Fibroblast of lung (primary cell): Measurements from ENCODE around the gene TPM2. TPM values are rescaled to one million over a fixed set of nuclear protein-coding genes. Genes with fewer than 3 reads are reported as not detected.

Source experiments
- DNase-seq, 2 donors: peaks; one replicate each; pipeline versions ENCODE4 v3.0.0 to v3.0.0-alpha.2; 2010; ENCODE audit warnings: low read depth in 2 of 2
- H2AFZ ChIP-seq: 2 replicates; pipeline ENCODE4 v1.5.1; 2012; ENCODE audit warnings: low read length, control low read depth, inconsistent platforms
- H3K27ac ChIP-seq: 2 replicates; pipeline ENCODE4 v1.5.1; 2011; ENCODE audit warnings: low read length, control low read depth; ENCODE audit not compliant: insufficient read depth
- H3K27me3 ChIP-seq: 2 replicates; pipeline ENCODE4 v1.5.1; 2011; ENCODE audit warnings: mild to moderate bottlenecking, low read length; ENCODE audit not compliant: control insufficient read depth, insufficient read depth
- H3K36me3 ChIP-seq: 2 replicates; pipeline ENCODE4 v1.5.1; 2011; ENCODE audit warnings: low read length; ENCODE audit not compliant: control insufficient read depth, insufficient read depth
- H3K4me1 ChIP-seq: 2 replicates; pipeline ENCODE4 v1.5.1; 2011; ENCODE audit warnings: low read length; ENCODE audit not compliant: control insufficient read depth, insufficient read depth; ENCODE audit errors: extremely low read depth
- H3K4me2 ChIP-seq: 2 replicates; pipeline ENCODE4 v1.5.1; 2011; ENCODE audit warnings: low read length, control low read depth; ENCODE audit not compliant: insufficient read depth; ENCODE audit errors: extremely low read depth
- H3K4me3 ChIP-seq, 4 experiments: fragments of 200-600 bp in 1 of 4; sonication (generic) in 1 of 4; replicated peaks in 1 of 4; 2 replicates each; pipeline ENCODE4 v1.5.1; 2011 to 2016; ENCODE audit warnings: low read length in 4 of 4, low read depth in 3 of 4, mild to moderate bottlenecking in 3 of 4, control low read depth in 2 of 4, inconsistent platforms in 1 of 4, mixed read lengths in 1 of 4; ENCODE audit not compliant: insufficient read depth in 1 of 4; ENCODE audit errors: control extremely low read depth in 1 of 4
- H3K79me2 ChIP-seq: 2 replicates; pipeline ENCODE4 v1.5.1; 2012; ENCODE audit warnings: mild to moderate bottlenecking, low read length, inconsistent platforms; ENCODE audit not compliant: control insufficient read depth, insufficient read depth
- H3K9ac ChIP-seq: 2 replicates; pipeline ENCODE4 v1.5.1; 2011; ENCODE audit warnings: mild to moderate bottlenecking, low read length, control low read depth; ENCODE audit not compliant: insufficient read depth
- H3K9me3 ChIP-seq: 2 replicates; pipeline ENCODE4 v1.5.1; 2012; ENCODE audit warnings: low read depth, low read length; ENCODE audit not compliant: control insufficient read depth, insufficient read depth
- H4K20me1 ChIP-seq: 2 replicates; pipeline ENCODE4 v1.5.1; 2011; ENCODE audit warnings: low read length; ENCODE audit not compliant: control insufficient read depth, insufficient read depth; ENCODE audit errors: extremely low read depth
- CTCF ChIP-seq, 2 donors: IDR thresholded peaks in 1 of 2; conservative IDR thresholded peaks in 1 of 2; 1 replicate in 1 of 2; 2 replicates in 1 of 2; pipeline ENCODE4 v1.5.1; 2011 to 2012; ENCODE audit warnings: low read length in 2 of 2, control low read depth in 1 of 2, inconsistent platforms in 1 of 2, low read depth in 1 of 2, mild to moderate bottlenecking in 1 of 2
- EZH2 ChIP-seq: IDR thresholded peaks from 2 replicates; pipeline ENCODE4 v1.5.1; 2012; ENCODE audit warnings: low read length, control low read depth, mild to moderate bottlenecking; ENCODE audit errors: missing control alignments
- polyA minus RNA-seq: library from RNA; depleted of rRNA, polyadenylated mRNA; stranded (reverse); fragments of >200 nt; gene quantifications from 2 replicates; pipeline ENCODE4 v1.2.3, GENCODE V29; 2011; ENCODE audit warnings: low replicate concordance
- polyA plus RNA-seq, 2 donors: library from polyadenylated mRNA; depleted of rRNA in 1 of 2; stranded (reverse) in 1 of 2; unstranded in 1 of 2; fragments of >200 nt; gene quantifications; 2 replicates each; pipeline ENCODE4 v1.2.1, GENCODE V29; 2011 to 2012; ENCODE audit warnings: missing spikeins in 1 of 2
- total RNA-seq: library from RNA; depleted of rRNA; stranded (reverse); fragments of >200 nt; gene quantifications from 2 replicates; pipeline ENCODE4 v1.2.1, GENCODE V29; 2014

Gene TPM2
- total RNA-seq (696 and 1,003 TPM in 2 replicates), polyA plus RNA-seq (1,280 and 1,927 TPM in 2 replicates), polyA minus RNA-seq (204 and 281 TPM in 2 replicates)
- 2,024 and 3,299 TPM in 2 replicates for polyA plus RNA-seq (2012)

GRCh38 chr9:35689542-35690293 lies at the start of gene TPM2:
TPM2 (minus strand) TSS chr9:35689925; CDS start chr9:35689817, 108 bp downstream.
- Histone ChIP-seq H3K27ac (peak within 1 kb of the TSS; percentile 84), H3K9me3 (no peaks in the 10 kb centered on the region), H2AFZ (no peak within 1 kb of the TSS), H3K9ac (peak within 1 kb of the TSS; percentile 73), H3K4me2 (peak within 1 kb of the TSS; percentile 99), H3K27me3 (no peaks in the 10 kb centered on the region), H3K4me3 (peak within 1 kb of the TSS; percentile 57 to 99 (median 67)), H3K36me3 (peaks cover 19% of the 10 kb centered on the region), H4K20me1 (peaks cover 2% of the 10 kb centered on the region), H3K4me1 (peaks cover 25% of the 10 kb centered on the region), H3K79me2 (peaks cover 48% of the 10 kb centered on the region)
- TF ChIP-seq CTCF (conservative IDR thresholded peaks at IDR 0.05 in 1 of 2, IDR thresholded peaks at IDR 0.05 in 1 of 2; ENCODE audit: low read depth in 1 of 2, low read length in 2 of 2) (no peak), EZH2 (no peak)
- DNase-seq: peak; percentile 86 to 90

GRCh38 chr9:35738924-35739323 lies 49.2 kb upstream of the TPM2 start:
- Histone ChIP-seq H3K9me3 (no peaks in the 10 kb centered on the region), H3K36me3 (peaks cover 54% of the 10 kb centered on the region), H3K4me2 (no peak overlapping the region), H4K20me1 (no peaks in the 10 kb centered on the region), H3K4me3 (no peak overlapping the region), H2AFZ (no peak overlapping the region), H3K27ac (no peak overlapping the region), H3K27me3 (no peaks in the 10 kb centered on the region), H3K4me1 (peaks cover 5% of the 10 kb centered on the region), H3K9ac (no peak overlapping the region), H3K79me2 (peaks cover 10% of the 10 kb centered on the region)
- DNase-seq: no peak
- TF ChIP-seq EZH2: no peak
- no peak for TF ChIP-seq CTCF (conservative IDR thresholded peaks at IDR 0.05 in 1 of 2, IDR thresholded peaks at IDR 0.05 in 1 of 2; ENCODE audit: low read depth in 1 of 2, low read length in 2 of 2)

- no peak for TF ChIP-seq CTCF (conservative IDR thresholded peaks at IDR 0.05 in 1 of 2, IDR thresholded peaks at IDR 0.05 in 1 of 2; ENCODE audit: low read depth in 1 of 2, low read length in 2 of 2)
- Histone ChIP-seq H3K27ac (no peak overlapping the region), H4K20me1 (no peaks in the 10 kb centered on the region), H3K9me3 (no peaks in the 10 kb centered on the region), H2AFZ (no peak overlapping the region), H3K36me3 (peaks cover 52% of the 10 kb centered on the region), H3K4me1 (peaks cover 6% of the 10 kb centered on the region), H3K4me2 (no peak overlapping the region), H3K9ac (no peak overlapping the region), H3K27me3 (no peaks in the 10 kb centered on the region), H3K79me2 (peaks cover 18% of the 10 kb centered on the region), H3K4me3 (no peak overlapping the region)
- no peak for DNase-seq
These were observed 48.5 kb upstream of the TPM2 start for GRCh38 chr9:35738186-35738585.
